ENCODE data around the gene CD9.

- TF ChIP-seq SRF (IDR thresholded peaks at IDR 0.05; ENCODE audit: low read depth, low read length) (no peak), CREB1 (IDR thresholded peaks at IDR 0.05) (no peak), CTCF (IDR thresholded peaks at IDR 0.05; ENCODE audit: control extremely low read depth in 1 of 3, insufficient read depth in 1 of 3, low read depth in 1 of 3, low read length in 3 of 3) (no peak)
Measured at GRCh38 chr12:6219980-6220379, 19.8 kb downstream of the CD9 start.

All from H1 (cell line).